ENCODE results near the gene SPATA2L. TPM values are rescaled to one million over a fixed set of nuclear protein-coding genes. Genes with fewer than 3 reads are reported as not detected.

Gene SPATA2L, protein sequence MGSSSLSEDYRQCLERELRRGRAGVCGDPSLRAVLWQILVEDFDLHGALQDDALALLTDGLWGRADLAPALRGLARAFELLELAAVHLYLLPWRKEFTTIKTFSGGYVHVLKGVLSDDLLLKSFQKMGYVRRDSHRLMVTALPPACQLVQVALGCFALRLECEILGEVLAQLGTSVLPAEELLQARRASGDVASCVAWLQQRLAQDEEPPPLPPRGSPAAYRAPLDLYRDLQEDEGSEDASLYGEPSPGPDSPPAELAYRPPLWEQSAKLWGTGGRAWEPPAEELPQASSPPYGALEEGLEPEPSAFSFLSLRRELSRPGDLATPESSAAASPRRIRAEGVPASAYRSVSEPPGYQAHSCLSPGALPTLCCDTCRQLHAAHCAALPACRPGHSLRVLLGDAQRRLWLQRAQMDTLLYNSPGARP
- total RNA-seq (ENCODE audit: low replicate concordance) = 5.3 and 11.1 TPM in 2 replicates

DNA sequence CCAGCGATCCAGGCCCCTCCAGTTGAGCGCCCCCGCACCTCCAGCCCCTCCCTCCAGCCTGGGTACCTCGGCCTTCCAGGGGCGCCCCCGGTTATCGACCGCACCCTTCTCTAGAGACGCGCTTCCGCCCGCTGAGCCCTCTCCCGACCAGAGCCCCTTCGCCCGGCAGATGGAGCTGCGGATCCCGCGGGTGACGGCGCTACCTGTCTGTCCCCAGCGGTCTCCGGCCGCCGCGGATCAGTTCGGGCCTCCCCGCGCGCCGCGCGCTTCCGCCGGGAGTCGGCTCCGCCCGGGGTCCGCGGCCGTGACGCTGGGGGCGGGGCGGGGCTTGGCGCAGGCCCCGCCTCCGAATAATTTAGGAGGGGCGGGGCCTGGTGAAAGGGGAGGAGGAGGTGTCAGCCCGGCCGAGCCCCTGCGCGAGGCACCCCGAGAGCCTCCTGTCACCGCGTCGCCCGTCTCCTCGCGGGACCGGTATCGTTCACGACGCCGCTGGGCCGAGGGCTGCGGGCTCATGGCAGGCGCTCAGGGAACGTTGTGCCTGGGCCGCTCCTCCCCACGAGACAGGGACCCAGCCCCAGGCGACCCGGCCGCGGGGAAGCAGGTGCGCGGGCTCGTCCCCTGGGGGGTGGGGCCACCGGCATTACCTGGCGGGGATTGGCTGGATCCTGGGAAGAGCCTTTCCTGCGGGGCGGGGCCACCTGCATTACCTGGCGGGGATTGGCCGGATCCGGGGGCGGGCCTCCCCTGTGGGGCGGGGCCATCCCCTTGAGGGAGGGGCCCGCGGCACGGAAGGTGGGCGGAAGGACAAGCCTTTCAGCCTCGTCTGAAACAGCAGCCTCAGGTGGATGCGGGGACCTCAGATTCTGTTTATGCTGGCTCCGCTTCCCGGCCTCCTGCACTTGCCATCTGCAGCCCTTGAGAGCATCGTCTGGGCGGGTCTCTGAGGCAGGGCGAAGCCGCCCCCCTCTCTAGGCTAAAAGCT, at the start of gene SPATA2L:
SPATA2L (minus strand) TSS at position 281 of the 982 bp plus-strand sequence. CDS start 473 bp downstream, outside the sequence.

DNA sequence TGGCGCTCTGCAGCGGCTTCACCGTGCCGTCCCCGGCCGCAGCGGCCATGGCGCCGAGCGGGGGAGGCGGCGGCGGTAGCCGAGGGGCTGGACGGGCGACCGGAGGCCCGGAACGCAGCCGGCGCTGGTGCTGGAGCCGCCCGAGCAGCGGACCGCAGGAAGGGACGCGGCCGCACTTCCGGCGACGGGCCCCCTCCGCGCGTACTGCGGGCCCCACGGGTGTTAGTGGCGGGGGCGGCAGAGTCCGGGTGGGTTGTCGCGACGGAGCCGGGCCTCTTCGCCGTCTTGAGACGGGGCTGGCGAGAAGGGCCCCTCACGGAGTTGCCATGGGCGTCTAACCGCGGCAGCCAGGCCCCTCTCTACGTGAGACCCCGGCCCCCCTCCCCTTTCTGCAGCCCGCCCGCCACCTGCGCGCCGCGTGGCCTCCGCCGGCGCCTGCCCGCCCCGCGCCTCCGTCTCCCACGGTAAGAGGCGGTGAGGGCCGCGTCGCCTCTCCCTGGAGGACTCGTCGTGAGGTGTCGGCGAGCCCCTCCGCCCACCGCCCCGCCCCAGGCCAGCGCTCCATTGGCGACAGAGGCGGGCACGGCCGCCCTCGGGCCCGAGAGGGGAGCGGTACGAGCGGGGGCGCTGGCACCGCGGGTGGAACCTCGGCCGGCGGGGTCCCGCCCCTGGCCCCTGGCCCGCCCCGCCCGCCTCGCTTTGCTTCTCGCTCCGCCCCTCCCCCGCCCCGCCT, 19.5 kb upstream of the SPATA2L start, which contains the start of the genes VPS9D1 and ZNF276:
VPS9D1 (minus strand) TSS at position 86 of the 733 bp plus-strand sequence; CDS start at position 49, 37 bp downstream.
ZNF276 (plus strand) TSS at position 725 of the 733 bp plus-strand sequence. CDS start 104 bp downstream, outside the sequence.

DNA sequence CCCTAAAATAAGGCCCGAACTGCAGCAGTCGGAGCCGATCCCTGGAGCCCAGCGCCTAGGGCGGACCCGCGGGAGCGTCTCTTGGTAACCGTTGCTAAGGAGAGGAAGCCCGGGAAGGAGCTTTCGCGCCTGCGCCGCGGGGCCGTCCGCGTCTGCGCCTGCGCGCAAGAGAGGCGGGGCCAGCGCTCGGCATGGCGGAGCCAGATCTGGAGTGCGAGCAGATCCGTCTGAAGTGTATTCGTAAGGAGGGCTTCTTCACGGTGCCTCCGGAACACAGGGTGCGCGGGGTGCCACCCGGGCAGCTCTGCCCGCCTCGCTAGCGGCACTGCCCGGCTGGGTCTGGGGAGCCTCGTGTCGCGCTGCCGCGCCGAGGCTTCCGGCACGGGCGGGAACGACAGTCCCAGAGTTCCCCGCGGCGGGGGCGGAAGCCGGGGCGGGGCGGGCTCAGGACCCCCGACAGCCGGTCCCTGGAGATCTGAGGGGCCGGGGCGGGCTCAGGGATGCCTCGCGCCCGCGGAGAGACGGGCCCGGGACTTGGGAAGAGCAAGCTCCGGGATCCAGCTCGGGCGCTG, 14.9 kb downstream of the SPATA2L start, which contains the start of gene CDK10:
CDK10 (plus strand) TSS at position 170 of the 572 bp plus-strand sequence; CDS start at position 192, 22 bp downstream.

DNA sequence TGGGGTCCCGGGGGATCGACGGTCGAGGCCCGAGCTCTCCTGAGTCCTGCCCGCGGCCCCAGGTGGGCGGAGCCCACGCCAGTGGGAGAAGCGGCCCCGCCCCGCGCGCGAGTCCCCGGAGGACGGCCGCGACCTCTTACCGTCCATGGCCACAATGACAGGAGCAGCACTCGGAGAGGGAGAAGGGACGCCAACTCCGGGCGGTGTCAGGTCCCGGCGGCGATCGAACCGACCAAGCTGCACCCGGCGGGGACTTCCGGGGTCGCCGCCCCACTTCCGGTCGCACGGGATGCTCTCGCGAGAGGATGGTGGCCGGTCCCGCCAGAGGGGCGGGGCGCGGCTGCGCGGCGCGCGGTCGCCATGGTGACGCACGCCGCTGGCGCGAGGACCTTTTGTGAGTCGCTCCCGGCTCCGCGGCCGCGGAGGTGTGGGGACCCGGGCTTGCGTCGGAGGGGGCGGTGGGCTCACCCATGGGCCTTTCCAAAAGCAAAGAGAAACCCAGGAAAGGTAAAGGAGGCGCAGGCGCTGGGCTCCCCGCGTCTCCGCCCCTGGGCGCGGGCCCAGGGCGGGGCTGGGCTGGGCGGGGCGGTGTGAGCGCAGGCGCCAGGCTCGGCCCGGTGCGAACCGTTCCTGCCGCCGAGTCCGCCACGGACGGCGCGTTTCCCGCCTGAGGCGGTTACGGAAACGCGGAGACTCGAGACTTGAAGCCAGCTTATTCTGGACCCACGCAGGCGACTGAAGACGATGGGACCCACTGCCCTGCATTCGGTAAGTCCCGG, 43.9 kb downstream of the SPATA2L start, which contains the start of the genes CHMP1A and SPATA33:
CHMP1A (minus strand) TSS at position 267 of the 779 bp plus-strand sequence; CDS start at position 147, 120 bp downstream.
SPATA33 (plus strand) TSS at position 395 of the 779 bp plus-strand sequence; CDS start at position 471, 76 bp downstream.

Other genes starting within 250 kb of the SPATA2L start
- 44.3 and 56.5 TPM in 2 replicates for gene ANKRD11, start 211.1 kb downstream of the SPATA2L start, total RNA-seq (ENCODE audit: low replicate concordance)
- gene SPG7, start 193.3 kb downstream of the SPATA2L start, total RNA-seq (ENCODE audit: low replicate concordance) = 82.7 and 127 TPM in 2 replicates
- gene RPL13, start 141.0 kb downstream of the SPATA2L start, total RNA-seq (ENCODE audit: low replicate concordance) = 3,602 and 3,770 TPM in 2 replicates
- gene CPNE7, start 125.9 kb downstream of the SPATA2L start, total RNA-seq (ENCODE audit: low replicate concordance) = 2.9 and 9.1 TPM in 2 replicates
- gene DPEP1, start 88.1 kb downstream of the SPATA2L start, total RNA-seq (ENCODE audit: low replicate concordance) = under 0.01 and 0.15 TPM in 2 replicates
- 81.0 and 154 TPM in 2 replicates for gene CHMP1A, start 44.0 kb downstream of the SPATA2L start, total RNA-seq (ENCODE audit: low replicate concordance)
- 1.1 and 1.5 TPM in 2 replicates for gene SPATA33, start 43.9 kb downstream of the SPATA2L start, total RNA-seq (ENCODE audit: low replicate concordance)
- gene CDK10, start 15.0 kb downstream of the SPATA2L start, total RNA-seq (ENCODE audit: low replicate concordance) = 30.7 and 38.7 TPM in 2 replicates
- gene VPS9D1, start 19.2 kb upstream of the SPATA2L start, total RNA-seq (ENCODE audit: low replicate concordance) = 5.6 and 7.3 TPM in 2 replicates
- gene ZNF276, start 19.8 kb upstream of the SPATA2L start, total RNA-seq (ENCODE audit: low replicate concordance) = 8.5 and 13.5 TPM in 2 replicates
- gene FANCA, start 114.9 kb upstream of the SPATA2L start, total RNA-seq (ENCODE audit: low replicate concordance) = 2.6 and 3.1 TPM in 2 replicates
- 0.30 and 2.7 TPM in 2 replicates for gene SPIRE2, start 126.8 kb upstream of the SPATA2L start, total RNA-seq (ENCODE audit: low replicate concordance)
- 229 and 319 TPM in 2 replicates for gene TCF25, start 171.9 kb upstream of the SPATA2L start, total RNA-seq (ENCODE audit: low replicate concordance)
- gene MC1R, start 217.2 kb upstream of the SPATA2L start, total RNA-seq (ENCODE audit: low replicate concordance) = 3.8 and 10.6 TPM in 2 replicates
- gene TUBB3, start 221.6 kb upstream of the SPATA2L start, total RNA-seq (ENCODE audit: low replicate concordance) = 294 and 447 TPM in 2 replicates
- 81.9 and 117 TPM in 2 replicates for gene DEF8, start 247.1 kb upstream of the SPATA2L start, total RNA-seq (ENCODE audit: low replicate concordance)

Data from smooth muscle cell of the coronary artery (primary cell).